Vagina (tissue), 2 donors: Measurements from ENCODE around the gene FGF18.

Experiments
- POLR2AphosphoS5 ChIP-seq, 2 donors: sonication (generic); formaldehyde crosslinking; IDR thresholded peaks; one replicate each; pipeline ENCODE4 v1.9.0; 2017; ENCODE audit warnings: antibody characterized with exemption in 2 of 2, mild to moderate bottlenecking in 2 of 2, low read depth in 1 of 2; ENCODE audit not compliant: insufficient read depth in 1 of 2
- TF ChIP-seq, protein P1 (sequence below), 3 experiments: fragments of 450-650 bp in 2 of 3; fragments of 200-600 bp in 1 of 3; sonication (generic) in 1 of 3; IDR thresholded peaks; one replicate each; pipeline ENCODE4 v1.5.1; 2017 to 2019; ENCODE audit warnings: antibody characterized with exemption in 3 of 3, mild to moderate bottlenecking in 2 of 3, moderate library complexity in 2 of 3

DNA sequence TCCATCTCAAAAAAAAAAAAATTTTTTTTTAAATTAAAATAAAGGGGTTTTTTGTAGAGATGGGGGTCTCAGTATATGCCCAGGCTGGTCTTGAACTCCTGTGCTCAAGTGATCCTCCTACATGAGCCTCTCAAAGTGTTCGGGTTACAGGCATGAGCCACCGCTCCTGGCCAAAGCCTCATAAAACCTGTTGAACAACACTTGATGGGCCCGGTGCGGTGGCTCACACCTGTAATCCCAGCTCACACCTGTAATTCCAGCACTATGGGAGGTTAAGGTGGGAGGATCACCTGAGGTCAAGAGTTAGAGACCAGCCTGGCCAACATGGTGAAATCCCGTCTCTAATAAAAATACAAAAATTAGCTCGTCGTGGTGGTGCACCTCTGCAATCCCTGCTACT, 39.5 kb upstream of the FGF18 start:
- TF ChIP-seq, protein P1, sequence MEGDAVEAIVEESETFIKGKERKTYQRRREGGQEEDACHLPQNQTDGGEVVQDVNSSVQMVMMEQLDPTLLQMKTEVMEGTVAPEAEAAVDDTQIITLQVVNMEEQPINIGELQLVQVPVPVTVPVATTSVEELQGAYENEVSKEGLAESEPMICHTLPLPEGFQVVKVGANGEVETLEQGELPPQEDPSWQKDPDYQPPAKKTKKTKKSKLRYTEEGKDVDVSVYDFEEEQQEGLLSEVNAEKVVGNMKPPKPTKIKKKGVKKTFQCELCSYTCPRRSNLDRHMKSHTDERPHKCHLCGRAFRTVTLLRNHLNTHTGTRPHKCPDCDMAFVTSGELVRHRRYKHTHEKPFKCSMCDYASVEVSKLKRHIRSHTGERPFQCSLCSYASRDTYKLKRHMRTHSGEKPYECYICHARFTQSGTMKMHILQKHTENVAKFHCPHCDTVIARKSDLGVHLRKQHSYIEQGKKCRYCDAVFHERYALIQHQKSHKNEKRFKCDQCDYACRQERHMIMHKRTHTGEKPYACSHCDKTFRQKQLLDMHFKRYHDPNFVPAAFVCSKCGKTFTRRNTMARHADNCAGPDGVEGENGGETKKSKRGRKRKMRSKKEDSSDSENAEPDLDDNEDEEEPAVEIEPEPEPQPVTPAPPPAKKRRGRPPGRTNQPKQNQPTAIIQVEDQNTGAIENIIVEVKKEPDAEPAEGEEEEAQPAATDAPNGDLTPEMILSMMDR (IDR thresholded peaks at IDR 0.05), result no peak
- TF ChIP-seq POLR2AphosphoS5 (IDR thresholded peaks at IDR 0.05; ENCODE audit: insufficient read depth in 1 of 2, low read depth in 1 of 2), result no peak
